Activated effector memory CD4-positive, alpha-beta T cell treated with Interleukin-2 at 50 U/mL for 16 hours (primary cell): Measurements from ENCODE around the gene TRPM7.

ENCODE experiments used
- DNase-seq: peaks from one replicate; pipeline ENCODE4 v3.0.0-alpha.2; 2020

TRPM7 gene

GRCh38 chr15:50562735-50563640, 123.6 kb downstream of the TRPM7 start:
- no peak for DNase-seq

DNA sequence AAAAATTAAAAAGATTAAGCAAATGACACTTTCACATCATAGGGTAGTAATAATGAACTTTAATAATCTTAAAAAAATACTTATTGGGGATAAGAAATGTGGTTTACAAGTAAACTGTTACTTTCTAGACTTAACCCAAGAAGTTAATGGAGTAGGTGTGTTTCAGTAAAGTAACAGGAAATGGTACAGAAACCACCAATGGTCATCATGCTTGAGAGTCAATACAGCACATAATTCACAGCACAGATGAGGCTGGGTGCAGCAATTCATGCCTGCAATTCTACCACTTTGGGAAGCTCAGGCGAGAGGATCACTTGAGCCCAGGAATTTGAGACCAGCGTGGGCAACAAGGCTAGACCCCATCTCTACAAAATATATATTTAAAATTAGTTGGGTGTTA, 128.6 kb downstream of the TRPM7 start:
- no peak for DNase-seq

GRCh38 chr15:50556642-50557371, 129.8 kb downstream of the TRPM7 start:
- no peak for DNase-seq

DNA sequence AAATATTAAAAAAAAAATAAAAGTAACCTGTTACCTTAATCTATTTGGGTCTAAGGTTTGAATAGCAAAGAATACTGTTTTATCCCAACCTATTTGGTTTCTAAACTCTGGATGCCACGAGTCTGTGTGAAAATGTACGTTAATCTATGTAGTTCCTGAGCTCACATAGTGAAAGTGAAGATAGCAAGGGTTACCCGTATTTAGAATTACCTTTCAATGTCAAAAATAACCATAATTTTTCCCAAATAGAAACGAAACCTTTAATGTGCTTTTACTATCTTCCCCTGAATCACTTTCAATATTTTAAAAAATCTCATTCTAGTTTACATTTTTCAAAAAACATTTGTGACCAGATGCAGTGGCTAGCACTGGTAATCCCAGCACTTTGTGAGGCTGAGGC, 134.4 kb downstream of the TRPM7 start:
- no peak for DNase-seq

DNA sequence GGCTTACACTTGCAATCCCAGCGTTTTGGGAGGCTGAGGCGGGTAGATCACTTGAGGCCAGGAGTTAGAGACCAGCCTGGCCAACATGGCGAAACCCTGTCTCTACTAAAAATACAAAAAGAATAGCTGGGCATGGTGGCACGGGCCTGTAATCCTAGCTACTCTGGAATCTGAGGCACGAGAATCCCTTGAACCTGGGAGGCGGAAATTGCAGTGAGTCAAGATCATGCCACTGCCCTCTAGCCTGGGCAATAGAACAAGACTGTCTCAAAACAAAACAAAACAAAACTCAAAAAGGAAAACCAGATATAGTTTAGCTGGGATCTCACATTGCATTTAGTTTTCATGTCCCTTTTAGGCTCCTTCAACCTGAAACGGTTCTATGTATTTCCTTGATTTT, 137.3 kb downstream of the TRPM7 start:
- DNase-seq = no peak

GRCh38 chr15:50546566-50546965, 140.0 kb downstream of the TRPM7 start, which contains the start of gene USP50:
Gene USP50 (minus strand): TSS chr15:50546666. CDS start chr15:50546525, 141 bp downstream.
- DNase-seq = no peak

- no peak for DNase-seq
Measured at GRCh38 chr15:50544368-50544767, 142.2 kb downstream of the TRPM7 start.

GRCh38 chr15:50543556-50543955, 143.0 kb downstream of the TRPM7 start:
- no peak for DNase-seq

DNA sequence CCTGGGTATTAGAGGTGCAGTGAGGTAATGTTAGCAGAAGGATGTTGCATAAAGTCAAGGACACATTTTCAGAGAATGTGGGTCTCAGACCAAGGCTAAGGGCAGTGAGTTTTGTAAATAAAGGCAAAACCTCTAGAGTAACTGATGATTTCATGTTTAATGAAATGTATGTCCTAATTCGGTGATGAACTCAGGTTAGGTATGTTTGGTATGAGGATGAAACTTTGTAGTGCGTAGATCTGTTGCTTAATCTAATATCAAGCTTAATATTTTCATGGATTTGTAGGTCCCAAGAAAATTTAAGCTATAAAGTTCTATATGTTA, 143.7 kb downstream of the TRPM7 start:
- DNase-seq = no peak

DNA sequence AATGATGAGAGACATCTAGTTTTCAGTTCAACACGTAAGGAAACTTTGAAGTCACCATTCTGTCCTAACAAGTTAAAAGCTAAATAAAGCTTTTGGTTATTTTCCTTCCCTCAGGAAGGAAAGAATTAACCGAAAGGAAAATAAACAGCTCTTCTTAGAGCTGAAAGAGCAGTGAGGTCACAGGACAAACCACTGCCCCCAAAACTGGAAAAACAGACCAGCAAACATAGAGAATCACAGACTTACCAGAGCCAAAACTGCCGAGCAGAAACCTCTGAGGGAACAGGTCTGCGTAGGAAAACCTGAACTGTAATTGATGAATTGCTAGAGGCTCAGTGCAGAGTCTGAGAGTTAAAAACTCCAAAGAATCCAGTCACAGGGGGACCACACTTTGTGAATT, 154.8 kb downstream of the TRPM7 start:
- DNase-seq = no peak

DNA sequence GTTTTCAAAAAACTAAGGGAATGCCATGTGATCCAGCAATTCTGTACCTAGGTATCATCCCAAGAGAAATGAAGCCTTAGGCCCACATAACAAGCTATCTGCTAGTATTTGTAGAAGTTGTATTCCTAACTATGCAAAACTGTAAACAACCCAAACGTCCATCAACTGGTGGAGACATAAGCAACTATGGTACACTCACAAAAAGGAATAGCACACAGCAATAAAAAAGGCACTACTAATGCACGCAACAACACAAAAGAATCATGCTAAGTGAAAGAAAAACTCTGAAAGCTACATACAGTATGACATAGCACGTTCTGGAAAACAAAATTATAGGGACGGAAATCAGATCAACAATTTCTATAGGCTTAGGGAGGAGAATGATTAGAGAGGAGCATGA, 155.4 kb downstream of the TRPM7 start:
- no peak for DNase-seq

GRCh38 chr15:50523851-50524251, 162.7 kb downstream of the TRPM7 start:
- no peak for DNase-seq

DNA sequence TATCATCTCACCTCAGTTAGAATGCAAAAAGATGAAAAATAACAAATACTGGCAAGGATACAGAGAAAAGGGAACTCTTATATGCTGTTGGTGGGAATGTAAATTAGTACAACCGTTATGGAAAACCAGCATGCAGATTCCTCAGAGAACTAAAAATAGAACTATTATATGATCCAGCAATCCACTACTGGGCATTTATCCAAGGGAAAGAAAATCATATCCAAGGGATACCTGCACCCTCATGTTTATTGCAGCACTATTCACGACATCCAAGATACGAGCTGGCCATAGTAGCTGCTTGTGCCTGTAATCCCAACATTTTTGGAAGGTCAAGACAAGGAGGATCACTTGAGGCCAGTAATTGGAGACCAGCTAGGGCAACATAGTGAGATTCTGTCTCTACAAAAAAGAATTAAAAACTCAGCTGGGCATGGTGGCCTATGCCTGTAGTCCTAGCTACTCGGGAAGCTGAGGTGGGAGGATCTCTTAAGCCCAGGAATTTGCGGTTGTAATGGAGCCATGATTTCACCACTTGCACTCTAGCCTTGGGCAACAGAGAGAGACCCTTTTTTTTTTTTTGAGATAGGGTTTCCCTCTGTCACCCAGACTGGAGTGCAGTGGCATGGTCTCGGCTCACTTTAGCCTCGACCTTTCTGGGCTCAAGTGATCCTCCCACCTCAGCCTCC, 166.7 kb downstream of the TRPM7 start:
- DNase-seq = no peak

GRCh38 chr15:50513001-50513400, 173.6 kb downstream of the TRPM7 start:
- no peak for DNase-seq
